Measurements from ENCODE around the gene TTC27.
A peak's percentile ranks its signal among the peaks of the same experiment; 100 is the strongest.
"Not testable (repeated sequence)": the region's sequence is repeated elsewhere in the genome, so short reads cannot be mapped to it uniquely, and the experiment has no call there.

The TTC27 gene

DNA sequence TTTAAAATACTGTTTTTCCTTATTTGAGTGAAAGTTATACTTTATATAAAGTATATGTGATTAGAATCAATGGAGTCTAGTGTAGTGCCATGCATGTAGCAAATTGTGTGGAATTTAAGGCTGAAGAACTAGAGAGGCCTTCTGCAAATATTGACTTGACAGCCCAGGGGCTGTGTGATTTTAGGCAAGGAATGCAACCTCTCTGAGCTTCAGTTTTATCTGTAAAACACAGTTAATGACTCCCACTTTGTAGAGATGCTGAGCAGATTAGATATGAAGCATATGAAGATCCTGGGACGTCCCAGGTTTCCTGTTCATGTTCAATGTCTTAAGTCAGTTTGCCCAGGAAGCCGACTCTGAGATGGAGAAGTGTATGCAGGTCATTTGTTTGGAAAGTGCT, 235.5 kb downstream of the TTC27 start:
- DNase-seq (ENCODE audit: low read depth, low spot score): no peak
- TF ChIP-seq, protein P1, sequence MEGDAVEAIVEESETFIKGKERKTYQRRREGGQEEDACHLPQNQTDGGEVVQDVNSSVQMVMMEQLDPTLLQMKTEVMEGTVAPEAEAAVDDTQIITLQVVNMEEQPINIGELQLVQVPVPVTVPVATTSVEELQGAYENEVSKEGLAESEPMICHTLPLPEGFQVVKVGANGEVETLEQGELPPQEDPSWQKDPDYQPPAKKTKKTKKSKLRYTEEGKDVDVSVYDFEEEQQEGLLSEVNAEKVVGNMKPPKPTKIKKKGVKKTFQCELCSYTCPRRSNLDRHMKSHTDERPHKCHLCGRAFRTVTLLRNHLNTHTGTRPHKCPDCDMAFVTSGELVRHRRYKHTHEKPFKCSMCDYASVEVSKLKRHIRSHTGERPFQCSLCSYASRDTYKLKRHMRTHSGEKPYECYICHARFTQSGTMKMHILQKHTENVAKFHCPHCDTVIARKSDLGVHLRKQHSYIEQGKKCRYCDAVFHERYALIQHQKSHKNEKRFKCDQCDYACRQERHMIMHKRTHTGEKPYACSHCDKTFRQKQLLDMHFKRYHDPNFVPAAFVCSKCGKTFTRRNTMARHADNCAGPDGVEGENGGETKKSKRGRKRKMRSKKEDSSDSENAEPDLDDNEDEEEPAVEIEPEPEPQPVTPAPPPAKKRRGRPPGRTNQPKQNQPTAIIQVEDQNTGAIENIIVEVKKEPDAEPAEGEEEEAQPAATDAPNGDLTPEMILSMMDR (IDR thresholded peaks at IDR 0.05; ENCODE audit: low read depth, low read length): no peak
- H3K4me3 ChIP-seq (ENCODE audit: low read depth, low read length): no peak overlapping the region
- in situ Hi-C loops (cut with HindIII; ENCODE audit: low sequenced_read_pairs): no loop called here

DNA sequence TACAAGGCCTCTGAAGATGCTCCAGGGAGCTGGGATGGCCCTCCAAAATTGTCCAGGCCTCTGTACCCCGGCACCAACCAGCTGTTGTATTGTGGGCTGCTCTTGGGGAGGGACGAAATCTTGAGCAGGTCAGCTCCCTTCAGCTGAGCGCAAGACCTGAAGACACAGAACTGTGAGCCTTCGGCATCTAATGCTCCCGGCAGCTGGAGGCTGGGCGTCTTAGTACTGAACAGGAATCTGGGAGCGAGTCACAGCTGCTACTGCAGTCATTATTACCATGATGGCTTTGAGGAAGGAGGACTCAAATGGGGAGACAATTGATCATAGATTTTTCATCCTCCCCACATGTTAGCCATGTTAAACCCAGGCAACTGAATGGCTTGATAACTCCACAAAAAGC, 236.0 kb downstream of the TTC27 start:
- H3K4me3 ChIP-seq (ENCODE audit: low read depth, low read length): no peak overlapping the region
- in situ Hi-C loops (cut with HindIII; ENCODE audit: low sequenced_read_pairs): no loop called here
- peak; percentile 27 for DNase-seq (ENCODE audit: low read depth, low spot score)
- TF ChIP-seq, protein P1 (IDR thresholded peaks at IDR 0.05; ENCODE audit: low read depth, low read length): no peak

DNA sequence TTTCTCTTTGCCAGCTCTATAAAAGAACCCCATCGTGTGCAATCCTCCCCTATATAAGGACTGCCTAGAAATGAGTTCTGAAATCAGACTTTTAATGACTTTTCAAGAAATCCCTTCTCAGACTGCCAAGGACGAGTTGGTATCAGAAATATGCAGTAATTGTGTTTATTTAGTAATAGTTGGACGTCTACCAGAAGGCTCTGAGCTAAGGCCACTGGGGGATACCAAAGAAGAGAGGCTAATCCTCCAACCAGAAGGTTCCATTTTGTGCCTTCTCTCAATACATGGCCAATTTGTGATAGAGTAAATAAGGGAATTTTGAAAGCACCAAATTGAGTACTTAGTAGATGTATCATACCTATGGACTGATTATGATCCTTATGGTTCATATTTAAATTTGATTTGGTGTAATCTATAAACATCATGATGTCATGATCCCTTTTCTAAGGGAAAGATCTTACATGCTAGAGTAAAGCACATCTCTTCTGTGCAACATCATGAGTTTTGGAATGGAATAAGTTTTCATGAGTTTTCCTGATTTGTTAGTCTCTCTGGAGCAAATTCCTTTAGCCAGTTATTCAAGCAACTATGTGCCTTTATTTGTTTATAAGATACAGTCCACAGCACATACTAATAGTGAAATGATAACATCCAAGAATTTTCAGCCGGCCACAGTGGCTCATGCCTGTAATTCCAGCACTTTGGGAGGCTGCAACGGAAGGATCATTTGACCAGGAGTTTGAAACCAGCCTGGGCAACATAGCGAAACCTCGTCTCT, 236.7 kb downstream of the TTC27 start:
- DNase-seq (ENCODE audit: low read depth, low spot score): peak; percentile 81
- TF ChIP-seq, protein P1 (IDR thresholded peaks at IDR 0.05; ENCODE audit: low read depth, low read length): no peak
- in situ Hi-C loops (cut with HindIII; ENCODE audit: low sequenced_read_pairs): no loop called here
- H3K4me3 ChIP-seq (ENCODE audit: low read depth, low read length): no peak overlapping the region

DNA sequence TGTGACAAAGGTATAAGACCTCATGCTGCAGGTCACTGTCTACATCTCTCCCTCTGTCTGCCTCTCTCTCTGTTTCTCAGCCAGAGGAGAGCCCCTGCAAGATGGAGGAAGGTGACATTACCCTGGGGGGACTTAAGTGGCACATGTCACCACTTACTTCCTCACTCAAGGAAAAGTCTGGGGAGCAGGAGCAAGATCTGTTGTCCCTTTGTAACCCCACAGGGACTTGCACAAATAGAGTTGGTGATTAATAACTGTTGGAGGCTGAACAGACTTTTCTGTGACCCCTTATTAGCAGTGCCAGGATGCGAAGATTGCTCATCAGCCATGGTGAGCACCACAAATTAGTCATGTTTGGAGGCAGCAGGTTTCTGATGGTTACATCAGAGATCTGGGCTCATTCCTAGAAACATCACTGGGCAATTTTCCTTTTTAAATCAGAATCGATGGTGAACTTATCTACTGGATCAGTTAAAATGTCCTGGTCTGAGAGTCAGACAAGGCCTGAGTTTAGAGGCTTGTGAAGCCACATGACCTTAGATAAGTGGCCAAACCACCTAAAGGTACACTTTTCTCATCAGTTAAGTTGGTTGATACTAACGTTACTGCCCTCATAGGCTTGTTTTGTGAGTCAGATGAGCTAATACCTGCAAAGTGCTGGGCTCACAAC, 237.7 kb downstream of the TTC27 start:
- in situ Hi-C loops (cut with HindIII; ENCODE audit: low sequenced_read_pairs): no loop called here
- TF ChIP-seq, protein P1 (IDR thresholded peaks at IDR 0.05; ENCODE audit: low read depth, low read length): no peak
- no peak overlapping the region for H3K4me3 ChIP-seq (ENCODE audit: low read depth, low read length)
- peak; percentile 88 for DNase-seq (ENCODE audit: low read depth, low spot score)

DNA sequence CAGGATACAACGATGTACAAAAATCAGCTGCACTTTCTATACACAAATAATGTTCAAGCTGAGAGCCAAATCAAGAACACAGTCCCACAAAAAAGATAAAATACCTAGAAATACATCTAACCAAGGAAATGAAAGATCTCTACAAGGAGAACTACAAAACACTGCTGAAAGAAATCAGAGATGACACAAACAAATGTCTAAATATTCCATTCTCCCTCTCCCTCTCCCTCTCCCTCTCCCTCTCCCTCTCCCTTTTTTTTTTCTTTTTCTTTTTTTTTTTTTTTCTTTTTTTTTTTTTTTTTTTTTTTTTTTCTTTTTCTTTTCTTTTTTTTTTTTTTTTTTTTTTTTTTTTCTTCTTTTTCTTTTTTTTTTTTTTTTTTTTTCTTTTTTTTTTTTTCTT, 238.6 kb downstream of the TTC27 start:
- H3K4me3 ChIP-seq (ENCODE audit: low read depth, low read length); in situ Hi-C loops (cut with HindIII; ENCODE audit: low sequenced_read_pairs); DNase-seq (ENCODE audit: low read depth, low spot score): not testable (repeated sequence)

Measured in astrocyte of the spinal cord (primary cell).